Ecto neural progenitor cell (in vitro differentiated cells): Measurements from ENCODE around the gene RBMS1.

Experiments
- DNase-seq: peaks from one replicate; pipeline ENCODE4 v3.0.0-alpha.2; 2018; ENCODE audit warnings: low spot score

The RBMS1 gene

DNA sequence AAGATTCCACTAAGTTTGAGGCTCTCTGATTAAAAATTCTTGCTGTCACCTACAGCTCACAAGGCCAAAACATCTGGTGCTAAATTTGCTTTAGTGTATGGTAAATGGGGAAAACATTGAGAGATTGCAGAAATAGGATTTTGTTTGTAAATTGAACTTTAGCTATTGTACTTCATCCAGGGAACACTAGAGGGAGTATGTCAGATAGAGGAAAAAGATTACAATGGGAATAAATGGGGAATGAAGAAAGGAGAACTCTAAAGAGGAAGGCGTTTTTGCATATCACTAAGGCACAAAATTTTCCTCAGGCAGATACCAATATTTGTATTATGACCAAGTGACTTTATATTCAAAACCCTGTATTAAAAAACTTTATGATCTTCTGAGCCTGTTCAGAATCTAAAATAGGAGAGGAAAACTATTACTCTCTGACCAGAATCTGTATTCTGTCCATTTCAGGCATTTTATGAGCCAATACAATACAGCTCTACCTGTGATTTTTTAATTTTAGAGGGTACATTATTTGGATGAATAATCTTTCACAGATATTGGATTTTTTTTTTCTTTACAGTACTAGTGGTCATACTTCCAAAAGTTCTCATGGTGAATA is 241.2 kb downstream of the RBMS1 start:
- no peak for DNase-seq

DNA sequence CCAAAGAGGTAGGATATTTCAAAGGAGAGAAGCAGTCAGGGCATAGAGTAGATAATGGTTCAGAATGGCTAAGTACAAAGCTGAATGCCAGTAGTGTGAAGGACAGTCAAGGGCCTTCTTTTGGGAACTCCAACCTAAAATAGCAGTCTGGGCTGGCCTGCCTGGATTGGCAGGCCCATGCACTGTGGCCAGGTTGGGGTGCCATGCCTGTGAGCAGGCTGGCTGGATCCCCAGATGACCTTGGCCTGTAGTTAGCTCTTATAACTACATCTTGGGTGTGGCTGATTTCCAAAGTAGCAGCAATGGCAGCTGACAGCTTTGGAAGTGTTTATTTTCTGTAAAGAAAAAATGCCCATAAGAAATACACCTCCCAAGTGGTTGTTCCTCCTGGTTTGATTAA is 242.0 kb downstream of the RBMS1 start:
- no peak for DNase-seq

GRCh38 chr2:160249876-160250275 is 243.7 kb downstream of the RBMS1 start:
- no peak for DNase-seq

- DNase-seq: no peak
Observed at GRCh38 chr2:160247296-160248035, 246.1 kb downstream of the RBMS1 start.

DNA sequence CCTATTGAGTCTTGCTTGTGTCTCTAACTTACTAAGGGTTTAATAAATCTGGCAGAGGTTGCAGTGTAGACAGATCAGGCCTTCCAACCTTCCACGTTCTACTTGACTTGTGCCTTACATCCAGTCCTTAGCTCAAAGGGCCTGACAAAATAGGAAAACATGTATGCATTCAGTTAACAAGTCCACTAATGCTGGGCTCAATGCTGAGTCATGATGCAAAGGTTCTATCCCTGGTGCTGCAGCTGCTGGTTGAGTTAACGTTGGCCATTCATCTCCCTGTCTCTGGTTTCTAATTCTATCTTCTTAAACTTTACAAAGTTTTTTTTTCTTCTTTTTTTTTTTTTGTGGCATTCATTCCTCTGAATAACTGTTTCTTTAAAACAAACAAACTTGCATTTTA is 247.3 kb downstream of the RBMS1 start:
- no peak for DNase-seq

DNA sequence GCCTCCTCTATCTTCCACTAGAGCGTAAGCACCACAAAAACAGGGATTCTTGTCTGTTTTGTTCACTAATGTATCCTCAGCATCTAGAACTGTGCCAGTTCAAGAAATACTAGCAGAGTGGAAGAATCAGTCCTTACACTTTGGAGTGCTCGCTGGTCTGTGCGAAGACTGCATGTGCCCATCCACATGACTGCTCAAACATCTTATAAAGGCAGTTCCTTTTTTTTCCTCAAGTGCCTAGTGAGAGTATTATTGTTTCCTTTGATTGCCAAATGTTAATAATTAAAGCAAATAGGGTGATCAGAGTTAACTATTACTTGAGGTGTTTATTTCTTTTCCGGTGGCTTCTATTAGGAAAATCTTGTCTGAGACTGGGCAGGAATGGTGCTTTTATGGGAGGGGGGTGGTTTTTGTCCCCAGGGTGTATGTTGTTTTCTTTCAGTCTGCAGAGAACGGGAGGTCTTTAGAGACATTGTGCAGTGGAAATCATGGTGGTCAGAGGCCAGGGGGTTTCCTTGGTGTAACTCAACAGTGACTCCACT is 247.9 kb downstream of the RBMS1 start:
- no peak for DNase-seq

- DNase-seq: no peak
Observed at GRCh38 chr2:160242893-160243564, 250.6 kb downstream of the RBMS1 start.

- no peak for DNase-seq
Observed at GRCh38 chr2:160241251-160242137, 252.1 kb downstream of the RBMS1 start.

DNA sequence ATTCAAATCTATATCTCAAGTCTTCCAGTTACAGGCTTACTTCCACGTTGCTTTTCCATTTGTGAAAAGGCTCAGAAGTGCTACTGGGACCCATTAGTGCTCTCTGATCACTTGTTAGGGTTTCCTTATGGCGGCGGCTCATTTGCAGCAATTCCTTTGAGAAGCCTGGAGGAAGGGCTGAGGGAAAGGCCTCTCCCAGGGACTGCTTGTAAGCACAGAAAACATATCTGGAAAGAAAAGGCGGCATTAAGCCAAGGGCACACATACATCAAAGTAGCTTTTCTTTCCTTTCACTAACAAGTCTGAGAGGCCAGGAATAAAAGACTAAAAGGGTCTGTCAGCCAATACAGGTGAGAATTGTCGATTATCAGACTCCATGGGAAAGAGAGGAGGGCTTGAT is 254.2 kb downstream of the RBMS1 start:
- DNase-seq: no peak

DNA sequence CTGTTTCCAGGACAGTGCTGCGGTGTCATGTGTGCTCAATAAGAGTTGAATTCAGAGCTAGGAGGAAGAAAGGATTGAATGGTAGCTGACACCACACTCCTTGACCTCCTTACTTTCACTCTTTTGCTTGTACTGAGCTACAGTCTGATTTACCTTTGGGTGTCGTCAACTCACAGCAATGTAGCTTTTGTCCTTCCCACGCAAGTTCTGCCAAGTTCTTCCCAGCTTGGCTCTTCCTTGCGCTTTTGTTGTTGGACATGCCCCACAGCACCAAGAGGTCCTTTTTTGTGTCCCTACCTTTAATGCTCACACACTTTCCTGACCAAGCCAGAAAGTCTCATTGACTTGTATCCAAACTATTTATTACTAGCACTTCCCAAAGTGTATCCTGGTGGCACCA is 255.2 kb downstream of the RBMS1 start:
- no peak for DNase-seq

DNA sequence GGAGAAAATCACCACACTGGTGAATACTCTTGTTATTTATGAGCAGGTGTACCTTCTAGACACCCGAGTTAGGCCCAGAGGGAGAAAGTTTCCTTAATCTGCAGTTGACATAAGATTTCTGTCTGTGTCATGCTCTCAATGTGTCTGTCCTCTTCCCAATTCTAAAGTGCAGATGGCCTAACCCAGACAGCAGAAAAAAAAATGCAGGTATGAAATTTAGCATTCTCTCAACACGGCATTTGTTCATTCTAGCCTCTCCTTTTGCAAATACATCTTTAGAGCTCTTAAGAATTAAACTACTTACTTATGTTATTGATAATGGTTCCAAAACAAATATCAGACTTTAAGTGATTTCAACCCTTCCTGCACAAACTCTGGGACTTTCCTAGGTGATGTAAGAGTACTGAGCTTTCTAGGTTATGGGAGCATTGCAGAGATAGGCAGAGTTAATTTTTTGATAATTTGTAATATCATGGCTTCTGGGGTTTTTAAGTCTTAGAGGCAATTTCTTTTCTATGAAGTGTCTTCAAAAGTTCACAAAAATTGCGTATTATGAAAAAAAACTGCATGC is 260.6 kb downstream of the RBMS1 start:
- no peak for DNase-seq

DNA sequence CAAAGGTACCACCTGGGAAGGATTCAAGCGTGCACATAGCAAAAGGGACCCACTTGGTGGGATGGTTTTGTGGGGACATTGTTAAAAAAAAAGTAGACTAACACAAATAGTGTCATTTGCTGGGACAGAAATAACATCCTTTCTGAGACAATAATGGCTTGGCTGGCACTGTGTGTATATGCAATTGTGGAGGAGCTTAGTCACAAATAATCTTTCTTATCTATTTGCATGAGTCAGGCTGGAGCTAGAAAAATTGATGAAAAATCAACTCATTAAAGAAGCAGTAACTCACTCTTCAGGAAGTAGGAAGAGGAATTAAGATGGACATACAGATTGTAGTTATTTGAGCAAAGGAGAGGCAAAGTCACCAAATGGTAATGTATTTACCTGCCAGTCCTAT is 264.0 kb downstream of the RBMS1 start:
- DNase-seq: no peak

DNA sequence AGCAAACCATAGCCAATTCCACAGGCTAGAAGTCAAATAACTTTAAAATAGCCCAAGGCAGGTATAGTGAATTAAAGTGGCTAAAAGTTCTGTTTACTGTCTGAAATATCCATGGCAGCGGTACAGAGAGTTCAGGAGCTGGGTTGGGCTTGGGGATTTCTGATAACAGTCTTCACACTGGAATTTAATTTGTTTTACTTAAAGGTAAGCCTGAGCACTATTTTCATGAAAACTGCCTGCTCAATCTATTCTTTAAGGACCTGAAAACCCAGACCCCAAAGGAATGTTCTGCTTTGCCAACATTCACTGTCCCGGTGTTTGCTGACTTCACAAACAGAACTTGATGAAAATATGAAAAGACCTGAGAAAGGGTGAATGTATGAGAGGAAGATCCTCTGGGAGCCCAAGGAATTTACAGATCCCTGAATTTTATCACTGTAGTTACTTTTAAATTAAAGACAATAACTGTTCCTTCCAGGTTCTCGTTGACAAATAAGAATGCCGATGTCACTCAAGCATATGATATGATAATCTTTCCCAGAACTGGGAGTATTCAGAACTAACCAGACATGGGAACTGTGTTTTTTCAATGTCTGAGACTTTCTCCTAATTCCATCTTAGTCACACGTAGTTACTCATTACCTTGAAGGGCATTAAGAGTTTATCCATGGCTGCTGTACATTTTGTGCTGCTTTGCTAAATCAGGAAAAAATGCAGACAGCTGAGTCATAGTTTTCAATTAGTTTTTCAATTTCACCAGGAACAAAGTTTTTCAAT is 265.3 kb downstream of the RBMS1 start:
- DNase-seq: no peak

- no peak for DNase-seq
Observed at GRCh38 chr2:160227293-160227915, 266.2 kb downstream of the RBMS1 start.

DNA sequence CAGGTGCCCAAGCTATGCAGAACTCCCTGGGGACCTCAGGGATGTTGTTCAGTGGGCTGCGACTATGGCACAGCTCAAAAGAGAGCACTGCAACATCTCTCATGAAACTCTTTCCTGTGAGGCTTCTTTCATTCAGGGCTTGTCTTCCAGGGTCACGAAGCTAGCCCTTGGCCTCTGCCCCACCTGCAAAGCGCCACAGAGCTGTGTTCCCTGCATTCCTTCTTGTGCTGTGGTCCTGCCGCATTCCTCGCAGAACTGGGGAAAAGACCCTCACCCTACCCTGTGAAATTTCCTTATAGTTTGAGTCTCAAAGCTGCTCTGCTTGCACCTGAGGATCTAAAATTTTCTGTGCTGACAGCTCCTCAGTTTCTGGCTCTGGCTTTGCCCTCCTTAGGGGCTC is 267.2 kb downstream of the RBMS1 start:
- no peak for DNase-seq

DNA sequence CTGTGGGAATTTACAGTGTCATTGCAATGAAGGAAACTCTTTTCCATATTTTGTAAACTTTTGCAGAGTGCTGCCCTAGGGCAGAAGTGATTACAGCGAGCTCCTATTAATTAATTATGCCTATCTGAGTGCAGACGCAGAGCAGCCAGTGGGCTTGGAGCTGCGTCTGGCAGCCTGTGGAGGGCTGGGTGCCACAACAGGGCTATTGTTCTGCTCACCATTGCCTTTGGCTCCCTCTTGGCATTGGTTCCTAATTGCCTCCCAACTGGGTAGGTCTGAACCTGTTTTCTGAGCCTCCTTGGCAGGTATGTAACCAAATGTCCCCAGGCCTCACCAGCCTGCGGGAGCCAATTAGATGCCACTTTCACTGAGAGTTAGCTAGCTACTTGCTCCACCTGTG is 267.9 kb downstream of the RBMS1 start:
- no peak for DNase-seq

DNA sequence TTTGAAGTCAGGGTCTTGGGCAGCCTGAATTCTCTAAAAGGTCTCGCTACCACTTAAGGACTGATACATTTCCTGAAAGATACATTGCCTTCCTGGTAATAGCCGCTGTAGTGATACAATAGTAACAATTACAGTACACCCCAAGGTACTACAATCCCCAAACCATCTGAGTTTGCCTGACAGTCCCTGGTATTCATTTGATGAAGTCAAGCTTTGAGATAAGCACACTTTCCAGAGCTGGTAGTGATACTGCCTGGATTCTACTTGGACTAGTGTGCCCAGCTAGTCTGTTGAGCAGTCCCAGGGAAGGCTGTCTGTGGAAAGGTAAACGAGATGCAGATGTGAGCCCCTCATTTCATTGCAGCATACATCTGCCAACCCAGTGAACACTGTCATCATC is 269.1 kb downstream of the RBMS1 start:
- no peak for DNase-seq

DNA sequence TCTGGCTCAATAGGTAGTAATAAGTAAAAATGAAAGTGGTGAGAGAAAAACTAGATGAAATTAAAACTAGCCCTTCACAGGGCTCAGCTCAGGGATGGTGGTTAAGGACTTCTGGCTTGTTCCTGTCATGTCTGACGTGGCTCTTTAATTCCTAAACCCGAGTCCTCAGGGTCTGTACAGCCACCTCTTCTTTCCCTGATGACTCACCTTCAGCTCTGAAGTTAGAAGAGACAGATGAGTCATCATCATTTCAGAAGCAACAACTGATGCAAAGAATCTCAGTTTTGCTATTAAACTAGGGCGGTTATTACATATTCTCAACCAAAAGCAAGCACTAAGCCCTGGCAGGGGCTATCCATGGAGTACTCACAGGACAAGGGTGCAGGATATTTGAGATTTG is 269.5 kb downstream of the RBMS1 start:
- no peak for DNase-seq

DNA sequence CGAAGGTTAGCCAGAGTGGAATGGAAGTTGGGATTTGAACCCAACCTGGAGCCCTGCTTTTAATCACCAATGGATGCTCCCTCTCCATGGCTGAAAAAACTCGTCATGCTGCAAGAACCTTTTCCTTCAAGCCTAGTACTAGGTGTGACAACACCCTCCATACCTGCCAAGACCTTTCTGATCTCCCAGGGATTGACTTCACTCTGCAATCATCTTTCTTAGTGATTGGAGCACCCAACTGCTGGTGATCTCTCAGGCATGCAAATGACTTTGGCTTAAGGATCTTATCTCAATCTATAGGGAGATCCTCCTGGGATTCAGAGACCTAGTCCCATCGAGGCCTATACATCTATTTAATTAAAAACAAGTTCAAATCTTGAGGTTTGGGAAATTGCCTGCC is 270.0 kb downstream of the RBMS1 start:
- no peak for DNase-seq

- DNase-seq: no peak
Observed at GRCh38 chr2:160222546-160223283, 270.9 kb downstream of the RBMS1 start.
